ENCODE data around the gene PAAF1.

Gene PAAF1

GRCh38 chr11:73889019-73889418 lies 12.2 kb downstream of the PAAF1 start:
- TF ChIP-seq YY1 (IDR thresholded peaks at IDR 0.05; ENCODE audit: low read depth) (no peak), CEBPB (IDR thresholded peaks at IDR 0.05) (no peak), FOXM1 (IDR thresholded peaks at IDR 0.05; ENCODE audit: borderline replicate concordance, low read depth) (no peak), CREB1 (IDR thresholded peaks at IDR 0.05; ENCODE audit: low read depth) (no peak), USF1 (IDR thresholded peaks at IDR 0.05) (no peak), TAF1 (IDR thresholded peaks at IDR 0.05; ENCODE audit: low read depth) (no peak), TEAD4 (IDR thresholded peaks at IDR 0.05) (no peak), REST (IDR thresholded peaks at IDR 0.05; ENCODE audit: low read depth) (no peak), EGR1 (IDR thresholded peaks at IDR 0.05) (no peak), EP300 (IDR thresholded peaks at IDR 0.05; ENCODE audit: borderline replicate concordance) (no peak), RAD21 (IDR thresholded peaks at IDR 0.05; ENCODE audit: low read depth) (no peak), TCF12 (IDR thresholded peaks at IDR 0.05; ENCODE audit: low read depth) (no peak), NFIC (IDR thresholded peaks at IDR 0.05) (no peak), ZBTB7A (IDR thresholded peaks at IDR 0.05; ENCODE audit: low read depth) (no peak)
- TF ChIP-seq, protein P1, sequence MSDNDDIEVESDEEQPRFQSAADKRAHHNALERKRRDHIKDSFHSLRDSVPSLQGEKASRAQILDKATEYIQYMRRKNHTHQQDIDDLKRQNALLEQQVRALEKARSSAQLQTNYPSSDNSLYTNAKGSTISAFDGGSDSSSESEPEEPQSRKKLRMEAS (IDR thresholded peaks at IDR 0.05), result no peak

GRCh38 chr11:73889536-73889935 lies 12.7 kb downstream of the PAAF1 start:
- TF ChIP-seq USF1 (IDR thresholded peaks at IDR 0.05) (no peak), TCF12 (IDR thresholded peaks at IDR 0.05; ENCODE audit: low read depth) (no peak), CREB1 (IDR thresholded peaks at IDR 0.05; ENCODE audit: low read depth) (no peak), ZBTB7A (IDR thresholded peaks at IDR 0.05; ENCODE audit: low read depth) (no peak), YY1 (IDR thresholded peaks at IDR 0.05; ENCODE audit: low read depth) (no peak), TAF1 (IDR thresholded peaks at IDR 0.05; ENCODE audit: low read depth) (no peak), EGR1 (IDR thresholded peaks at IDR 0.05) (no peak), FOXM1 (IDR thresholded peaks at IDR 0.05; ENCODE audit: borderline replicate concordance, low read depth) (no peak), RAD21 (IDR thresholded peaks at IDR 0.05; ENCODE audit: low read depth) (no peak), REST (IDR thresholded peaks at IDR 0.05; ENCODE audit: low read depth) (no peak)
- TF ChIP-seq, protein P1 (IDR thresholded peaks at IDR 0.05), result no peak

- TF ChIP-seq USF1 (IDR thresholded peaks at IDR 0.05) (no peak), CEBPB (IDR thresholded peaks at IDR 0.05) (no peak), RAD21 (IDR thresholded peaks at IDR 0.05; ENCODE audit: low read depth) (no peak), TCF12 (IDR thresholded peaks at IDR 0.05; ENCODE audit: low read depth) (no peak)
- TF ChIP-seq, protein P1 (IDR thresholded peaks at IDR 0.05), result no peak
Observed at GRCh38 chr11:73893041-73893440, 16.2 kb downstream of the PAAF1 start.

DNA sequence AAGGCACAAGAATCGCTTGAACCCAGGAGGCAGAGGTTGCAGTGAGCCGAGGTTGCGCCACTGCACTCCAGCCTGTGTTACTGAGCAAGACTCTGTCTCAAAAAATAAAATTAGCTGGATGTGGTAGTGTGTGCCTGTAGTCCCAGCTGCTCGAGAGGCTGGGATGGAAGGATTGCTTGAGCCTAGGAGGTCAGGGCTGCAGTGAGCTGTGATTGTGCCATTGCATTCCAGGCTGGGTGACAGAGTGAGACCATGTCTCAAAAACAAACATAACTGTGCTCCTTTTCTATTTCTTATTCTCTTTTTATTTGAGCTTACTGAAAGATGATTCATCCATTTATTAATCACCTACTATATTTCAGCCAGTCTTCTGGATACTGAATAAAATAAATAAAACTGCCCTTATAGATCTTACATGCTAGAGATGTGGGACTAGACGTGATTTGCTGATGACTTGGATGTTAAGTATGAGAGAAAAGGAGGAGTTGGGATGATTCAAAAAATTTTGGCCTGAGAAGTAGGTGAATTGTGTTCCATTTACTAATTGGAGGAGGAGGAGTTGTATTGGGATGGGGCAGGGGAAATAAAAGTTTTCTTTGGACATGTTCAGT lies 18.0 kb downstream of the PAAF1 start:
- no peak for TF ChIP-seq TEAD4 (IDR thresholded peaks at IDR 0.05)
- no peak for TF ChIP-seq ZBTB7A (IDR thresholded peaks at IDR 0.05; ENCODE audit: low read depth)
- TF ChIP-seq YY1 (IDR thresholded peaks at IDR 0.05; ENCODE audit: low read depth), result no peak
- TF ChIP-seq FOXM1 (IDR thresholded peaks at IDR 0.05; ENCODE audit: borderline replicate concordance, low read depth), result no peak
- TF ChIP-seq CREB1 (IDR thresholded peaks at IDR 0.05; ENCODE audit: low read depth), result no peak
- no peak for TF ChIP-seq EP300 (IDR thresholded peaks at IDR 0.05; ENCODE audit: borderline replicate concordance)
- no peak for TF ChIP-seq NFIC (IDR thresholded peaks at IDR 0.05)
- no peak for TF ChIP-seq REST (IDR thresholded peaks at IDR 0.05; ENCODE audit: low read depth)
- TF ChIP-seq, protein P1 (IDR thresholded peaks at IDR 0.05), result no peak
- TF ChIP-seq CEBPB (IDR thresholded peaks at IDR 0.05), result no peak
- no peak for TF ChIP-seq EGR1 (IDR thresholded peaks at IDR 0.05)
- no peak for TF ChIP-seq RAD21 (IDR thresholded peaks at IDR 0.05; ENCODE audit: low read depth)
- no peak for TF ChIP-seq TCF12 (IDR thresholded peaks at IDR 0.05; ENCODE audit: low read depth)
- no peak for TF ChIP-seq TAF1 (IDR thresholded peaks at IDR 0.05; ENCODE audit: low read depth)
- no peak for TF ChIP-seq USF1 (IDR thresholded peaks at IDR 0.05)
